Testis (tissue), 2 donors: ENCODE results near the gene CCT3.

Source experiments
- CTCF ChIP-seq, 3 experiments: fragments of 450-650 bp in 2 of 3; fragments of 200-600 bp in 1 of 3; sonication (generic) in 1 of 3; IDR thresholded peaks; one replicate each; pipeline ENCODE4 v1.5.1; 2016 to 2019; ENCODE audit warnings: antibody characterized with exemption in 3 of 3, mild to moderate bottlenecking in 2 of 3, moderate library complexity in 1 of 3
- POLR2A ChIP-seq: fragments of 450-650 bp; IDR thresholded peaks from one replicate; pipeline ENCODE4 v1.6.1; 2017; ENCODE audit warnings: antibody characterized with exemption, mild to moderate bottlenecking, moderate library complexity

- no peak for TF ChIP-seq POLR2A
- TF ChIP-seq CTCF (IDR thresholded peaks at IDR 0.05): no peak
Measured at GRCh38 chr1:156372265-156372586, 34.1 kb upstream of the CCT3 start.
